A549 (cell line): ENCODE measurements around the gene MTA3. TPM values are rescaled to one million over a fixed set of nuclear protein-coding genes. Genes with fewer than 3 reads are reported as not detected.

Source experiments
- ATAC-seq, 2 experiments: fragments of 200-7000 bp in 1 of 2; fragments of >200 bp in 1 of 2; cut with Nextera tagmentation in 1 of 2; cut with Tn5 transposase in 1 of 2; 3 replicates each; pipeline versions ENCODE4 v1.8.0 to v1.9.1; 2018 to 2020; ENCODE audit warnings: mild to moderate bottlenecking in 1 of 2, moderate library complexity in 1 of 2
- CTCF ChIA-PET: fragments of 300-600 bp; sonication (Branson Sonifier 250); formaldehyde crosslinking; extraction: SDS; loops from one replicate; lab custom pipeline; 2021; ENCODE audit warnings: antibody characterized with exemption, inconsistent platforms; lab: Yijun Ruan, JAX
- POLR2A ChIA-PET: fragments of 350-600 bp; formaldehyde crosslinking; extraction: SDS; loops from one replicate; lab custom pipeline; 2021; ENCODE audit warnings: antibody characterized with exemption, inconsistent platforms; lab: Yijun Ruan, JAX
- DNase-seq, 2 experiments: peaks; one replicate each; pipeline versions ENCODE4 v3.0.0 to v3.0.0-alpha.2; 2011 to 2016; ENCODE audit warnings: low read depth in 1 of 2, low spot score in 1 of 2
- FAIRE-seq: peaks from 2 replicates; lab custom pipeline; 2011; peaks lifted over from hg19 to GRCh38; lab: Jason Lieb, UNC
- H3K27ac ChIP-seq, 2 experiments: fragments of >200 bp; sonication (Bioruptor Twin); formaldehyde crosslinking; 3 replicates each; pipeline ENCODE4 v1.5.1; 2016 to 2017
- H3K4me1 ChIP-seq: fragments of >200 bp; sonication (Bioruptor Twin); formaldehyde crosslinking; 3 replicates; pipeline ENCODE4 v1.6.1; 2016
- H3K4me2 ChIP-seq: fragments of >200 bp; sonication (Bioruptor Twin); formaldehyde crosslinking; 3 replicates; pipeline ENCODE4 v1.6.1; 2016
- H3K4me3 ChIP-seq: fragments of >200 bp; sonication (Bioruptor Twin); formaldehyde crosslinking; 3 replicates; pipeline ENCODE4 v1.5.1; 2016
- H3K9me3 ChIP-seq: fragments of >200 bp; sonication (Bioruptor Twin); formaldehyde crosslinking; 3 replicates; pipeline ENCODE4 v1.6.1; 2016
- BHLHE40 ChIP-seq: IDR thresholded peaks from 2 replicates; pipeline ENCODE4 v1.6.1; 2012; ENCODE audit warnings: low read depth, low read length, inconsistent platforms
- CBX8 ChIP-seq: fragments of 200-600 bp; sonication (generic); IDR thresholded peaks from 2 replicates; pipeline ENCODE4 v1.6.1; 2016
- EHF ChIP-seq: fragments of 250-450 bp; sonication (Bioruptor Pico); IDR thresholded peaks from 2 replicates; pipeline ENCODE4 v1.5.0; 2020; ENCODE audit warnings: mild to moderate bottlenecking
- ESRRA ChIP-seq: fragments of 150-350 bp; IDR thresholded peaks from 2 replicates; pipeline ENCODE4 v1.6.1; 2014; ENCODE audit warnings: mild to moderate bottlenecking, low read length, borderline replicate concordance
- FOSB ChIP-seq: fragments of 250-450 bp; sonication (Bioruptor Pico); IDR thresholded peaks from 2 replicates; pipeline ENCODE4 v1.5.0; 2020; ENCODE audit warnings: mild to moderate bottlenecking, moderate library complexity
- FOSL2 ChIP-seq, 2 experiments: fragments of 450-650 bp in 1 of 2; fragments of >200 bp in 1 of 2; sonication (Bioruptor Twin) in 1 of 2; formaldehyde crosslinking; IDR thresholded peaks; 2 replicates each; pipeline versions ENCODE4 v1.5.0 to v1.6.1; 2016 to 2020; ENCODE audit warnings: mild to moderate bottlenecking in 1 of 2, moderate library complexity in 1 of 2
- HOXB13 ChIP-seq: fragments of 250-450 bp; sonication (Bioruptor Pico); IDR thresholded peaks from 2 replicates; pipeline ENCODE4 v1.5.0; 2020; ENCODE audit warnings: low read depth, mild to moderate bottlenecking, moderate library complexity
- MAZ ChIP-seq: fragments of 150-350 bp; IDR thresholded peaks from 2 replicates; pipeline ENCODE4 v1.6.1; 2014; ENCODE audit warnings: antibody characterized with exemption, low read depth, low read length, borderline replicate concordance
- MYC ChIP-seq: IDR thresholded peaks from 2 replicates; pipeline ENCODE4 v1.6.1; 2012; ENCODE audit warnings: mild to moderate bottlenecking, inconsistent platforms, low read length, improper control_type of control experiment, borderline replicate concordance
- NFE2L2 ChIP-seq: fragments of 150-350 bp; conservative IDR thresholded peaks from 2 replicates; pipeline ENCODE4 v1.6.1; 2014; ENCODE audit warnings: low read length
- PHF8 ChIP-seq: fragments of 200-600 bp; sonication (generic); IDR thresholded peaks from 2 replicates; pipeline ENCODE4 v1.6.1; 2016; ENCODE audit warnings: low read depth, mild to moderate bottlenecking, antibody characterized with exemption, moderate library complexity, borderline replicate concordance
- RAD21 ChIP-seq, 2 experiments: fragments of >200 bp in 1 of 2; sonication (Bioruptor Twin) in 1 of 2; formaldehyde crosslinking in 1 of 2; IDR thresholded peaks in 1 of 2; conservative IDR thresholded peaks in 1 of 2; 2 replicates in 1 of 2; 3 replicates in 1 of 2; pipeline ENCODE4 v1.6.1; 2012 to 2018; ENCODE audit warnings: inconsistent platforms in 1 of 2
- RARB ChIP-seq: fragments of 250-450 bp; sonication (Bioruptor Pico); IDR thresholded peaks from 2 replicates; pipeline ENCODE4 v1.8.0; 2021; ENCODE audit warnings: mild to moderate bottlenecking, moderate library complexity
- RFX5 ChIP-seq: fragments of 450-650 bp; IDR thresholded peaks from 2 replicates; pipeline ENCODE4 v1.7.1; 2014; ENCODE audit warnings: antibody characterized with exemption, mild to moderate bottlenecking, moderate library complexity
- RNF2 ChIP-seq: fragments of 200-600 bp; sonication (generic); IDR thresholded peaks from 2 replicates; pipeline ENCODE4 v1.6.1; 2016; ENCODE audit warnings: low read depth, mild to moderate bottlenecking, antibody characterized with exemption, moderate library complexity, borderline replicate concordance
- TFCP2L1 ChIP-seq: fragments of 250-450 bp; sonication (Bioruptor Pico); IDR thresholded peaks from 2 replicates; pipeline ENCODE4 v1.5.0; 2021; ENCODE audit warnings: mild to moderate bottlenecking
- TP53 ChIP-seq: fragments of 250-450 bp; sonication (Bioruptor Pico); IDR thresholded peaks from 2 replicates; pipeline ENCODE4 v1.5.0; 2021; ENCODE audit warnings: mild to moderate bottlenecking, moderate library complexity
- USF2 ChIP-seq: fragments of 450-650 bp; IDR thresholded peaks from 2 replicates; pipeline ENCODE4 v1.6.1; 2014; ENCODE audit warnings: antibody characterized with exemption
- ZC3H11A ChIP-seq: fragments of 450-650 bp; IDR thresholded peaks from 2 replicates; pipeline ENCODE4 v1.6.1; 2014; ENCODE audit warnings: antibody characterized with exemption, mild to moderate bottlenecking
- ZFP36 ChIP-seq: fragments of 450-650 bp; IDR thresholded peaks from 2 replicates; pipeline ENCODE4 v1.6.1; 2014; ENCODE audit warnings: borderline replicate concordance; ENCODE audit not compliant: partially characterized antibody
- ZSCAN20 ChIP-seq: fragments of 250-450 bp; sonication (Bioruptor Pico); IDR thresholded peaks from 2 replicates; pipeline ENCODE4 v1.8.0; 2022; ENCODE audit warnings: mild to moderate bottlenecking, moderate library complexity
- WGBS: methylation state at CpG from one replicate; pipeline ENCODE4 v1.1.6; 2017; ENCODE audit errors: missing lambda C conversion rate; 5-methylcytosine and 5-hydroxymethylcytosine counted together
- polyA plus RNA-seq, 4 experiments: library from polyadenylated mRNA; depleted of rRNA in 3 of 4; stranded (reverse); fragments of >200 nt; fragmentation: RNase III in 1 of 4; extraction: RNeasy Plus Mini Kit Qiagen cat#74134 plus additional on column Dnase treatment in 1 of 4; gene quantifications; 2 replicates in 3 of 4; 3 replicates in 1 of 4; pipeline ENCODE4 v1.2.3, GENCODE V29; 2011 to 2017
- TF ChIP-seq, protein P1 (sequence below): IDR thresholded peaks from 2 replicates; pipeline ENCODE4 v1.6.1; 2012

The MTA3 gene
- polyA plus RNA-seq, 2 of the 4 experiments (the other 2 are of a cell fraction): 49.3 to 74.1 TPM

DNA sequence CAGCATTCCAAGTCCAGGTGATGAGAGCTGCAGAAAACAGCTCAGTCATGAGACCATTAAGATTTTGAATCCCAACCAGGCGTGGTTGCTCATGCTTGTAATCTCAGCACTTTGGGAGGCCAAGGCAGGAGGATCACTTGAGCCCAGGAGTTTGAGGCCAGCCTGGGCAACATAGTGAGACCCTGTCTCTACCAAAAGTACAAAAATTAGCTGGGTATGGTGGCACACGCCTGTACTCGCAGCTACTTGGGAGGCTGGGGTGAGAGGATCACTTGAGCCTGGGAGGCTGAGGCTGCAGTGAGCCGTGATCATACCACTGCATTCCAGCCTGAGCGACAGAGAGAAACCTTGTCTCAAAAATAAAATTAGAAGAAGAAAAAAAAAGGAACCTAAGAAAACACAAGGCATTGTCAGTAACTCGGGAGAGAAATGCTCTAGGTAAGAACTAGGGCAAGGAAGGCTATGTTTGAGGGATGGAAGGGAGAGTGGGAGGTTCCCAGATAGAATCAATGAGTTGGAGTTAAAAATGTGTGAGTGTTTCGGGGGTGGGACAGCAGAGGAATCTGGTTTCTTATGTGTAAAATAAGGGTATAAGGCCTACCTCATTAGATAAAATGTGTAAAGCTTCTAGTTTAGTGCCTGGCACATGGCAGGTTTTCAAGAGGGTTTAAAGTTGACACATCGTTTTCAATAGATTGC is 23.3 kb upstream of the MTA3 start (continued):
- TF ChIP-seq MYC: no peak
- TF ChIP-seq FOSL2 (IDR thresholded peaks at IDR 0.05): no peak
- no peak for TF ChIP-seq FOSL2 (CRISPR knock-in tag; IDR thresholded peaks at IDR 0.05)

DNA sequence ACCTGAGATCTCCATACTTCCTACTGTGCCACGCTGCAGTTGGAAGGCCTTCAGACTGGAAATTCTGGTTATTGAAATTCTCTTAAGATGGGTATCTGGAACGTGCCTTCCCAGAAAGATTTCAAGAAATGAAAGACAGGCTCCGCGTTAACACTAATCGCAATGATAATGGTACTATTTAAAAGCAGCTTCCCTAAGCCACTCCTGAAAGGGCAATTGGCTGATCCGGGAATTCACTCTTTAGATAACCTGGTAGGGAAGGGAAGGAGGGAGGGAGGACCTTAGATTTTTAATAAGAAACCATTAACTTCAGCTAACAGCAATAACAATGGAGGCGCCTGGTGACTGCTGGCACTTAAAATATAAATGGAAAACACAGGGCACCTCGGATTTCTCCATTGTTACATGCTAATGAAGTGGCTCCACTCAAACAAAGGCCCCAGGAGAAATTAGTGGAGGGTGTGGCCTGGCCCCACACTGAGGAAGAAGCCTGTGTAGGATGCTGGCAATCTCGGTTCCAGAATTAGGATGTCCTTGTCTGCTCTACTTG is 22.5 kb upstream of the MTA3 start:
- no peak for DNase-seq
- Histone ChIP-seq H3K9me3 (no peaks in the 10 kb centered on the region), H3K4me2 (no peak overlapping the region), H3K4me3 (no peak overlapping the region), H3K4me1 (no peaks in the 10 kb centered on the region), H3K27ac (no peak overlapping the region)
- WGBS: 82% methylated on average over 9 of the region's 9 CpGs
- FAIRE-seq: no peak
- CTCF ChIA-PET: interaction anchor here (0.9 kb wide), 1 partner anchor 117 kb away, joined by 3 read pairs; no protein-coding TSS in a partner anchor
- no peak for TF ChIP-seq ZSCAN20 (CRISPR knock-in tag)
- TF ChIP-seq ESRRA: no peak
- no peak for TF ChIP-seq FOSL2 (IDR thresholded peaks at IDR 0.05)
- TF ChIP-seq FOSL2 (CRISPR knock-in tag; IDR thresholded peaks at IDR 0.05): no peak
- TF ChIP-seq, all 56 proteins: peak for 0
- POLR2A ChIA-PET: no interaction called here
- no peak for ATAC-seq

DNA sequence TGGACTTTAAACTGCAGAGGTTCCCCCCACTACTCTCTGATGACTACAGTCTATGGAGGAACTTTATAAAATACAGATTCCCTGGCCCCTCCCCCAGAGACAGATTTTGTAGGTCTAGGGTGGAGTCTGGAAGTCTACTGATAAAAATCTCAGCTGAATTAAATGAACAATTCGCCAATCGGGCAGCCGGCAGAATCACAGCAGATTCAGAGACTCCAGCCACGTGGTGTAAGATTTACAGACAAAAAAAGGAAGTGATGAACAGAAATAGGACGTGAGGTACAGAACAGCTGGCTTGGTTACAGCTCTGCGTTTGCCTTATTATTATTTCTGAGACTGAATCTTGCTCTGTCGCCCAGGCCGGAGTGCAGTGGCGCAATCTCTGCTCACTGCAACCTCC is 21.4 kb upstream of the MTA3 start:
- Histone ChIP-seq H3K4me1 (no peaks in the 10 kb centered on the region), H3K27ac (no peak overlapping the region), H3K4me3 (no peak overlapping the region), H3K9me3 (no peaks in the 10 kb centered on the region), H3K4me2 (no peak overlapping the region)
- no peak for ATAC-seq
- FAIRE-seq: no peak
- no peak for DNase-seq
- CTCF ChIA-PET: interaction anchor here (0.7 kb wide), 1 partner anchor 30 kb away, joined by 3 read pairs; no protein-coding TSS in a partner anchor
- POLR2A ChIA-PET: interaction anchor here (0.6 kb wide), 1 partner anchor 8 kb away, joined by 4 read pairs; no protein-coding TSS in a partner anchor
- no peak for TF ChIP-seq USF2
- no peak for TF ChIP-seq EHF (CRISPR knock-in tag)
- no peak for TF ChIP-seq NFE2L2
- no peak for TF ChIP-seq RFX5
- TF ChIP-seq RAD21 (conservative IDR thresholded peaks at IDR 0.05 in 1 of 2, IDR thresholded peaks at IDR 0.05 in 1 of 2): no peak
- TF ChIP-seq ZFP36: no peak
- TF ChIP-seq TFCP2L1: no peak
- TF ChIP-seq FOSB (CRISPR knock-in tag): no peak
- TF ChIP-seq, protein P1, sequence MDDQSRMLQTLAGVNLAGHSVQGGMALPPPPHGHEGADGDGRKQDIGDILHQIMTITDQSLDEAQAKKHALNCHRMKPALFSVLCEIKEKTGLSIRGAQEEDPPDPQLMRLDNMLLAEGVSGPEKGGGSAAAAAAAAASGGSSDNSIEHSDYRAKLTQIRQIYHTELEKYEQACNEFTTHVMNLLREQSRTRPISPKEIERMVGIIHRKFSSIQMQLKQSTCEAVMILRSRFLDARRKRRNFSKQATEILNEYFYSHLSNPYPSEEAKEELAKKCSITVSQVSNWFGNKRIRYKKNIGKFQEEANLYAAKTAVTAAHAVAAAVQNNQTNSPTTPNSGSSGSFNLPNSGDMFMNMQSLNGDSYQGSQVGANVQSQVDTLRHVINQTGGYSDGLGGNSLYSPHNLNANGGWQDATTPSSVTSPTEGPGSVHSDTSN: no peak
- no peak for TF ChIP-seq ESRRA
- TF ChIP-seq CBX8: no peak
- TF ChIP-seq PHF8: no peak
- TF ChIP-seq TP53 (CRISPR knock-in tag): no peak
- no peak for TF ChIP-seq ZC3H11A
- no peak for TF ChIP-seq MAZ
- TF ChIP-seq RNF2: no peak
- TF ChIP-seq BHLHE40: no peak
- no peak for TF ChIP-seq RARB
- no peak for TF ChIP-seq HOXB13 (CRISPR knock-in tag)
- 80% methylated on average over 9 of the region's 9 CpGs for WGBS
